K562 (cell line): ENCODE measurements around the gene PACS1. TPM values are rescaled to one million over a fixed set of nuclear protein-coding genes. Genes with fewer than 3 reads are reported as not detected.

Experiments
- ATAC-seq: fragments of 200-7000 bp; cut with Tn5 transposase; 3 replicates; pipeline ENCODE4 v1.9.1; 2020; ENCODE audit warnings: moderate library complexity
- BruUV-seq: library from RNA; stranded (reverse); fragments of 400-500 nt; replicated peaks from 2 replicates; lab custom pipeline; 2021; lab: Mats Ljungman, UMichigan
- CTCF ChIA-PET: fragments of 300-600 bp; formaldehyde crosslinking; extraction: SDS; loops from one replicate; lab custom pipeline; 2021; ENCODE audit warnings: low intra/inter-chr PET ratio; lab: Yijun Ruan, JAX
- POLR2A ChIA-PET: fragments of 300-600, 350-650 bp; sonication (Branson Sonifier 250); formaldehyde crosslinking; extraction: SDS; loops from one replicate; lab custom pipeline; 2021; ENCODE audit warnings: antibody characterized with exemption, inconsistent platforms; lab: Yijun Ruan, JAX
- DNase-seq, 4 experiments: peaks; one replicate each; pipeline versions ENCODE4 v3.0.0 to v3.0.0-alpha.2; 2011 to 2018; ENCODE audit warnings: low spot score in 3 of 4, mixed read lengths in 3 of 4; ENCODE audit errors: extremely low read depth in 1 of 4
- FAIRE-seq: peaks from 2 replicates; lab custom pipeline; 2011; peaks lifted over from hg19 to GRCh38; lab: Jason Lieb, UNC
- H2AFZ ChIP-seq: 2 replicates; pipeline ENCODE4 v1.6.0; 2011; ENCODE audit warnings: low read depth, low read length, control low read depth, inconsistent platforms
- H3K27ac ChIP-seq: fragments of 200-600 bp; 3 replicates; pipeline ENCODE4 v1.8.0; 2011; ENCODE audit warnings: low read depth, mild to moderate bottlenecking, control low read depth, inconsistent platforms, low read length, moderate library complexity, mixed read lengths; ENCODE audit errors: extremely low read depth
- H3K27me3 ChIP-seq, 2 experiments: fragments of 300-600 bp in 1 of 2; 2 replicates in 1 of 2; 3 replicates in 1 of 2; pipeline versions ENCODE4 v1.6.0 to v1.8.0; 2011; ENCODE audit warnings: inconsistent platforms in 2 of 2, low read length in 2 of 2, mild to moderate bottlenecking in 1 of 2, mixed read lengths in 1 of 2, moderate library complexity in 1 of 2; ENCODE audit not compliant: control insufficient read depth in 2 of 2, insufficient read depth in 2 of 2
- H3K36me3 ChIP-seq: fragments of 300-600 bp; 3 replicates; pipeline ENCODE4 v1.8.0; 2011; ENCODE audit warnings: mild to moderate bottlenecking, low read length, inconsistent platforms; ENCODE audit not compliant: control insufficient read depth, insufficient read depth
- H3K4me1 ChIP-seq, 2 experiments: fragments of 200-600 bp in 1 of 2; replicated peaks in 1 of 2; 2 replicates in 1 of 2; 3 replicates in 1 of 2; pipeline versions ENCODE4 v1.5.1 to v1.8.0; 2011; ENCODE audit warnings: inconsistent platforms in 2 of 2, low read length in 2 of 2, mild to moderate bottlenecking in 1 of 2, mixed read lengths in 1 of 2, moderate library complexity in 1 of 2; ENCODE audit not compliant: control insufficient read depth in 2 of 2, insufficient read depth in 2 of 2
- H3K4me2 ChIP-seq: 2 replicates; pipeline ENCODE4 v1.6.1; 2011; ENCODE audit warnings: low read length, control low read depth, inconsistent platforms, mixed read lengths; ENCODE audit not compliant: insufficient read depth
- H3K4me3 ChIP-seq: fragments of 200-600 bp; sonication (generic), shearing (Covaris generic); 2 replicates; pipeline ENCODE4 v1.5.1; 2016; ENCODE audit warnings: control low read depth, inconsistent platforms
- H3K79me2 ChIP-seq: fragments of 200-600 bp; 3 replicates; pipeline ENCODE4 v1.8.0; 2011; ENCODE audit warnings: low read length, inconsistent platforms; ENCODE audit not compliant: control insufficient read depth, insufficient read depth
- H3K9ac ChIP-seq, 2 experiments: 2 replicates each; pipeline versions ENCODE4 v1.6.0 to v1.6.1; 2011; ENCODE audit warnings: low read depth in 2 of 2, low read length in 2 of 2, control low read depth in 1 of 2, inconsistent platforms in 1 of 2, mild to moderate bottlenecking in 1 of 2, mixed read lengths in 1 of 2; ENCODE audit not compliant: insufficient read depth in 1 of 2
- H3K9me1 ChIP-seq: one replicate; pipeline ENCODE4 v1.6.0; 2011; ENCODE audit warnings: inconsistent platforms, mild to moderate bottlenecking, low read length, moderate library complexity; ENCODE audit not compliant: control insufficient read depth, insufficient read depth
- H3K9me3 ChIP-seq: replicated peaks from 2 replicates; pipeline ENCODE4 v1.5.1; 2011; ENCODE audit warnings: low read depth, low read length, inconsistent platforms; ENCODE audit not compliant: control insufficient read depth, insufficient read depth
- H4K20me1 ChIP-seq: replicated peaks from 2 replicates; pipeline ENCODE4 v1.6.1; 2011; ENCODE audit warnings: low read length, inconsistent platforms, mixed read lengths; ENCODE audit not compliant: control insufficient read depth, insufficient read depth
- C11orf30 ChIP-seq: fragments of 450-650 bp; IDR thresholded peaks from 2 replicates; pipeline ENCODE4 v1.6.1; 2016; ENCODE audit warnings: low read depth, mild to moderate bottlenecking
- GATA2 ChIP-seq: sonication (generic); formaldehyde crosslinking; IDR thresholded peaks from 2 replicates; pipeline ENCODE4 v1.4.0; 2020; ENCODE audit warnings: mild to moderate bottlenecking, missing genetic modification reagents
- GATAD2B ChIP-seq: fragments of 450-650 bp; IDR thresholded peaks from 2 replicates; pipeline ENCODE4 v1.6.1; 2017; ENCODE audit warnings: mild to moderate bottlenecking, borderline replicate concordance
- LEF1 ChIP-seq: fragments of 450-650 bp; IDR thresholded peaks from 2 replicates; pipeline ENCODE4 v1.6.1; 2016; ENCODE audit warnings: mild to moderate bottlenecking
- SIN3B ChIP-seq: fragments of 450-650 bp; IDR thresholded peaks from 2 replicates; pipeline ENCODE4 v1.6.1; 2017; ENCODE audit warnings: low read depth, mild to moderate bottlenecking, moderate library complexity
- STAT5A ChIP-seq: IDR thresholded peaks from 2 replicates; pipeline ENCODE4 v1.6.1; 2012; ENCODE audit warnings: low read length, inconsistent platforms, borderline replicate concordance
- TBL1XR1 ChIP-seq, 2 experiments: IDR thresholded peaks; 2 replicates each; pipeline ENCODE4 v1.6.1; 2012; ENCODE audit warnings: improper control_type of control experiment in 2 of 2, low read length in 2 of 2, mild to moderate bottlenecking in 1 of 2
- ZZZ3 ChIP-seq: fragments of 450-650 bp; IDR thresholded peaks from 2 replicates; pipeline ENCODE4 v1.6.1; 2016; ENCODE audit warnings: antibody characterized with exemption, mild to moderate bottlenecking, moderate library complexity
- WGBS: fragments of 100-300 bp; shearing (Covaris generic); methylation state at CpG from one replicate; pipeline ENCODE4 v1.1.6; 2016; ENCODE audit warnings: low coverage, mixed read lengths; ENCODE audit not compliant: insufficient coverage; ENCODE audit errors: missing lambda C conversion rate; 5-methylcytosine and 5-hydroxymethylcytosine counted together
- in situ Hi-C: fragments of 300-500 bp; cut with MboI; formaldehyde crosslinking; loops from 4 replicates; pipeline ENCODE4 v1.15.0; 2018; ENCODE audit warnings: inconsistent platforms, mixed read lengths
- intact Hi-C: fragments of 100-400 bp; cut with micrococcal nuclease; formaldehyde crosslinking; loops from 2 replicates; pipeline ENCODE4 v1.14.2; 2022
- polyA plus RNA-seq, 8 experiments: library from polyadenylated mRNA; depleted of rRNA in 4 of 8; stranded (reverse) in 5 of 8; unstranded in 3 of 8; fragments of >200 nt; fragmentation: Nextera tagmentation in 2 of 8; fragmentation: Illumina TruSeq in 1 of 8; extraction: Ambion mirVana in 2 of 8; extraction: Trizol in 1 of 8; gene quantifications; 2 replicates each; pipeline versions ENCODE4 v1.2.1 to v1.2.3, GENCODE V29; 2011 to 2014; ENCODE audit warnings: inconsistent platforms in 1 of 8, missing spikeins in 1 of 8
- total RNA-seq, 7 experiments: library from RNA; depleted of rRNA in 6 of 7; stranded (reverse); fragments of >200 nt in 6 of 7; fragmentation: Illumina TruSeq in 2 of 7; extraction: Trizol in 2 of 7; gene quantifications; 2 replicates each; pipeline versions ENCODE4 v1.2.1 to v1.2.3, GENCODE V29; 2011 to 2021; ENCODE audit warnings: low replicate concordance in 1 of 7
- TF ChIP-seq, protein P1 (sequence below): fragments of 450-650 bp; formaldehyde crosslinking; IDR thresholded peaks from 2 replicates; pipeline ENCODE4 v1.4.0; 2020; ENCODE audit warnings: mild to moderate bottlenecking, moderate library complexity
- TF ChIP-seq, protein P2 (sequence below): fragments of 450-650 bp; IDR thresholded peaks from 2 replicates; pipeline ENCODE4 v1.6.1; 2016; ENCODE audit warnings: low read depth

The PACS1 gene
- total and polyA plus RNA-seq, 9 of the 15 experiments (the other 6 are each of a cell fraction or from before 2014, with no cell fraction given), result 0.34 to 28.1 (median 8.5) TPM

DNA sequence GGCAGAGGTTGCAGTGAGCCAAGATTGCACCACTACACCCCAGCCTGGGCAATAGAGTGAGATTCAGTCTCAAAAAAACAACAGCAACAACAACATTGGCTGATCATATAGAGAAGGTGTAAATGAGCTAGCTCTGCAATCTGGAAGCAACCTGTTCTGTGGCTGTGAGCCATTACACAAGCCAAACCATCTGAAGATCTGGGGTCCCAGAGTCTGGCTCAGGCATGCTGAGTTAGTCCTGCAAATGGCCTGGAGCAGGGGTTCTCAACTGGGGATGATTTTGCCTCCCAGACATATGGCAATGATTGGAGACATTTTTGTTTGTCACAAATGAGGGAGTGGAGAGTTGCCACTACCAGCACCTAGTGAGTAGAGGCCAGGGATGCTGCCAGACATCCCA is 156.0 kb downstream of the PACS1 start (continued):
- TF ChIP-seq LEF1, result no peak
- TF ChIP-seq TBL1XR1 (IDR thresholded peaks at IDR 0.05; ENCODE audit: low read length in 2 of 2), result no peak
- no peak for TF ChIP-seq ZZZ3
- TF ChIP-seq GATA2, result no peak
- no peak for TF ChIP-seq STAT5A
- TF ChIP-seq, protein P1, sequence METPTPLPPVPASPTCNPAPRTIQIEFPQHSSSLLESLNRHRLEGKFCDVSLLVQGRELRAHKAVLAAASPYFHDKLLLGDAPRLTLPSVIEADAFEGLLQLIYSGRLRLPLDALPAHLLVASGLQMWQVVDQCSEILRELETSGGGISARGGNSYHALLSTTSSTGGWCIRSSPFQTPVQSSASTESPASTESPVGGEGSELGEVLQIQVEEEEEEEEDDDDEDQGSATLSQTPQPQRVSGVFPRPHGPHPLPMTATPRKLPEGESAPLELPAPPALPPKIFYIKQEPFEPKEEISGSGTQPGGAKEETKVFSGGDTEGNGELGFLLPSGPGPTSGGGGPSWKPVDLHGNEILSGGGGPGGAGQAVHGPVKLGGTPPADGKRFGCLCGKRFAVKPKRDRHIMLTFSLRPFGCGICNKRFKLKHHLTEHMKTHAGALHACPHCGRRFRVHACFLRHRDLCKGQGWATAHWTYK, result no peak
- TF ChIP-seq, all 486 proteins: peak for 0

DNA sequence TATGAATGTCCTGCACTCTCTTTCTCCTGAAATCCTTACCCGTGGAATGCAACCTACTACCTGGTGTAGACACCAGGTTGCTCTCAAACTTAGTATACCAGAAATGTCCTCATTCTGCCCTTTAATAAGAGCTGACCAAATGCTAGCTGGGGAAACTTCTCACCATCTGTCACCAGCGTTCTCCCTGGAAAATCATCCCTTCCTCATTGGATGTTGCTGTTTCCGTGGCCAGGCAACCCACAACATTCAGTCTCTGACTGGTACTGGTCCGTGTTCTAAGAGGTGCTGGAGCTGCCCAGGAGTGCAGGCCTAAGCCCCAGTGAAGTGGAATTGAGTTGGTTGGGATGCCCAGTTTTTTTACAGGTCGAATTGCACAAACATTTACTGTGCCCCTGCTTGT is 157.6 kb downstream of the PACS1 start:
- intact Hi-C loops, result no loop called here
- H3K27me3 ChIP-seq, result no peaks in the 10 kb centered on the region
- no peak for DNase-seq
- in situ Hi-C loops, result no loop called here
- no peak overlapping the region for H3K4me3 ChIP-seq
- no peaks in the 10 kb centered on the region for H3K79me2 ChIP-seq
- H4K20me1 ChIP-seq, result 0 out of 2 replicates have a peak, but pooled peaks cover 1% of the 10 kb centered on the region
- 52% methylated on average over 5 of the region's 5 CpGs for WGBS
- H3K4me2 ChIP-seq, result no peak overlapping the region
- CTCF ChIA-PET, result no interaction called here
- peaks cover 30% of the 10 kb centered on the region for H3K36me3 ChIP-seq
- H2AFZ ChIP-seq, result no peak overlapping the region
- no peak overlapping the region for H3K9ac ChIP-seq
- POLR2A ChIA-PET, result no interaction called here
- H3K9me3 ChIP-seq, result no peaks in the 10 kb centered on the region
- TF ChIP-seq C11orf30 (no peak), GATAD2B (no peak), SIN3B (no peak)
- TF ChIP-seq, protein P2, sequence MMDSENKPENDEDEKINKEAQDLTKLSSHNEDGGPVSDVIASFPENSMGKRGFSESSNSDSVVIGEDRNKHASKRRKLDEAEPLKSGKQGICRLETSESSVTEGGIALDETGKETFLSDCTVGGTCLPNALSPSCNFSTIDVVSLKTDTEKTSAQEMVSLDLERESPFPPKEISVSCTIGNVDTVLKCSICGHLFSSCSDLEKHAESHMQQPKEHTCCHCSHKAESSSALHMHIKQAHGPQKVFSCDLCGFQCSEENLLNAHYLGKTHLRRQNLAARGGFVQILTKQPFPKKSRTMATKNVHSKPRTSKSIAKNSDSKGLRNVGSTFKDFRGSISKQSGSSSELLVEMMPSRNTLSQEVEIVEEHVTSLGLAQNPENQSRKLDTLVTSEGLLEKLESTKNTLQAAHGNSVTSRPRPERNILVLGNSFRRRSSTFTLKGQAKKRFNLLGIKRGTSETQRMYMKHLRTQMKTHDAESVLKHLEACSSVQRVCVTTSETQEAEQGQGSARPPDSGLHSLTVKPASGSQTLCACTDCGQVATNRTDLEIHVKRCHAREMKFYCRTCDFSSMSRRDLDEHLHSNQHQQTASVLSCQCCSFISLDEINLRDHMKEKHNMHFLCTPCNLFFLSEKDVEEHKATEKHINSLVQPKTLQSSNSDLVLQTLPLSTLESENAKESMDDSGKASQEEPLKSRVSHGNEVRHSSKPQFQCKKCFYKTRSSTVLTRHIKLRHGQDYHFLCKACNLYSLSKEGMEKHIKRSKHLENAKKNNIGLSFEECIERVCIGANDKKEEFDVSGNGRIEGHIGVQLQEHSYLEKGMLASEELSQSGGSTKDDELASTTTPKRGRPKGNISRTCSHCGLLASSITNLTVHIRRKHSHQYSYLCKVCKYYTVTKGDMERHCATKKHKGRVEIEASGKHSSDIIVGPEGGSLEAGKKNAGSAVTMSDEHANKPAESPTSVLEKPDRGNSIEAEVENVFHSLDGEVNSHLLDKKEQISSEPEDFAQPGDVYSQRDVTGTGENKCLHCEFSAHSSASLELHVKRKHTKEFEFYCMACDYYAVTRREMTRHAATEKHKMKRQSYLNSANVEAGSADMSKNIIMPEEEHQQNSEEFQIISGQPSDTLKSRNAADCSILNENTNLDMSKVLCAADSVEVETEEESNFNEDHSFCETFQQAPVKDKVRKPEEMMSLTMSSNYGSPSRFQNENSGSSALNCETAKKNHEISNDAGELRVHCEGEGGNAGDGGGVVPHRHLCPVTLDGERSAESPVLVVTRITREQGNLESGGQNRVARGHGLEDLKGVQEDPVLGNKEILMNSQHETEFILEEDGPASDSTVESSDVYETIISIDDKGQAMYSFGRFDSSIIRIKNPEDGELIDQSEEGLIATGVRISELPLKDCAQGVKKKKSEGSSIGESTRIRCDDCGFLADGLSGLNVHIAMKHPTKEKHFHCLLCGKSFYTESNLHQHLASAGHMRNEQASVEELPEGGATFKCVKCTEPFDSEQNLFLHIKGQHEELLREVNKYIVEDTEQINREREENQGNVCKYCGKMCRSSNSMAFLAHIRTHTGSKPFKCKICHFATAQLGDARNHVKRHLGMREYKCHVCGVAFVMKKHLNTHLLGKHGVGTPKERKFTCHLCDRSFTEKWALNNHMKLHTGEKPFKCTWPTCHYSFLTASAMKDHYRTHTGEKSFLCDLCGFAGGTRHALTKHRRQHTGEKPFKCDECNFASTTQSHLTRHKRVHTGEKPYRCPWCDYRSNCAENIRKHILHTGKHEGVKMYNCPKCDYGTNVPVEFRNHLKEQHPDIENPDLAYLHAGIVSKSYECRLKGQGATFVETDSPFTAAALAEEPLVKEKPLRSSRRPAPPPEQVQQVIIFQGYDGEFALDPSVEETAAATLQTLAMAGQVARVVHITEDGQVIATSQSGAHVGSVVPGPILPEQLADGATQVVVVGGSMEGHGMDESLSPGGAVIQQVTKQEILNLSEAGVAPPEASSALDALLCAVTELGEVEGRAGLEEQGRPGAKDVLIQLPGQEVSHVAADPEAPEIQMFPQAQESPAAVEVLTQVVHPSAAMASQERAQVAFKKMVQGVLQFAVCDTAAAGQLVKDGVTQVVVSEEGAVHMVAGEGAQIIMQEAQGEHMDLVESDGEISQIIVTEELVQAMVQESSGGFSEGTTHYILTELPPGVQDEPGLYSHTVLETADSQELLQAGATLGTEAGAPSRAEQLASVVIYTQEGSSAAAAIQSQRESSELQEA, result no peak
- BruUV-seq, result no TSS peak
- H3K4me1 ChIP-seq, result no peaks in the 10 kb centered on the region; a peak in 1 of 5 replicates
- H3K27ac ChIP-seq, result no peak overlapping the region
- no peak for FAIRE-seq
- ATAC-seq, result no peak
- no peaks in the 10 kb centered on the region for H3K9me1 ChIP-seq
